NCI-H524 treated with DMSO at 0.1 percent for 48 hours (cell line): ENCODE measurements around the gene SURF2.
A peak's percentile ranks its signal among the peaks of the same experiment; 100 is the strongest.

ENCODE experiments used
- DNase-seq: peaks from one replicate; lab custom pipeline; 2025; lab: John Stamatoyannopoulos, UW

Gene SURF2

DNA sequence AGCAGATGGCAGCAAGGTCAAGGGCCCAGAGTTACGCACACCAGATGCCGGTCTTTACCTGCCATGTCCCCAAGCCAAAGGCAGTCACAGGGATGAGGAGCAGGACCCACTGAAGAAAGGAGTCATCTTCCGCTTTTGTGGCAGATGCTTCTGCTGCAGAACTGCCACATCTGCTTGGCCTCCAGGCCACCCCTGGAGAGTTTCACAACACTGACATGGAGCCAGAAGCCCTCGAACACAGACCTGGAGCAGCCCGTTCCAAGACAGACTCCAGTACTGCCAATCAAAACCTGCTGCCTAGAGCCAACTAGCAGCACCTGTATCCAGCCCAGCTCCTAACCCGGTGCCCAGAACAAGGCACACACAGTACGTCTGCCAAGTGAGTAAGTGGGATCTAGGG lies 1.6 kb upstream of the SURF2 start:
- DNase-seq = no peak

DNA sequence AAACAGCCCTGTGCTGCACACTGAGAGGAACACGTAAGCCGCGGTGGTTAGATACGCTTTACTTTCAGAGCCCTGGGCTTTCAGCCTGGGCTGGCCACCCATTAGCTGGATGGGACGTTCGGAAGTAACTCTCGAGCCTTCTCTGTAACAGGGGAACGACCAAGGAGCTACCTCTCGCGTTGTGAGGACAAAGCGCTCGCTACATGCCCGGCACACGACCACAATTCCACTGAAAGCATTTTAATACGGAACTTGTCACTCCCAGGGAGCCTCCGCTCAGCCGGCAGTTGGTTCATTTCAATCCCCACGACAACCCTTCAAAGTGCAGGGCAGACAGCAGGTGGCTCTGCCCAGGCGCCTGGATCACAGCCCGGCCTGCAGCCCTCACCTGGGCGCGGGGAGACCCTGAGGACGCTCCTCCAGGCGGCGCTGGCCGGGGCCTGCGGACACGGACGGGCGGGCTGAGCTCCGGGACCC lies 431 bp upstream of the SURF2 start:
- DNase-seq = no peak

- no peak for DNase-seq
Observed at GRCh38 chr9:133357656-133358055, 1.3 kb downstream of the SURF2 start.

DNA sequence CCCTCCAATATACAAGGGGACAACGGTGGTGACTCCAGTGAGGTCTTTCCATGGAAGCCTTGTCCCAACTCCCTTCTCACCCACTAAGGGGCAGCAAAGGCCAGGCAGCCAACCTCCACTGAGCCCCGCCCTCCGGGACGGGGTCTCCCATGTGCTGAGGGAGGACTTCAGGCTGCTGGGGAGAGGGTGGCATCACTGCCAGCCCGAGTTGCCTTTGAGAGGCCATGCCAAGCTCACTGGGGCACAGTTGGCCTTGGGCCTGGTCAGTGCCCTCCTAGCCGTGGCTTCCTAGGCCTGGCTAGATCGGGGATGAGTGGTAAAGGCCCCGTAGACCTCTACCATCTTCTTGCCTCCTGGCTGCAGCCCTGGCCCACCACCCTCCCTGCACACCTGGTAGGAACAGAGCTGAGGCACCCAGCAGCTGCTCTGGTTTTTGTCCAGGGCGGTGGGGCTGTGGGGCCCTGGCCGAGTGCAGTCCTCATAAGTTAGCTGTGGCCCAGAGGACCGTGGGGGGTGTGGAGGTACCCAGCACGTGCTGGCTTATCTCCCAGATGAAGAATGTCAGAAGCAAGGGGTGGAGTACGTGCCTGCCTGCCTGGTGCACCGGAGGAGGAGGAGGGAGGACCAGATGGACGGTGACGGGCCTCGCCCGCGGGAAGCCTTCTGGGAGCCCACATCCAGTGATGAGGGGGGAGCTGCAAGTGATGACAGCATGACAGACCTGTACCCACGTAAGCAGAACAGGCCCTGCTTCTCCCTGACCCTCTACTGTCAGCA lies 3.2 kb downstream of the SURF2 start:
- DNase-seq = no peak

GRCh38 chr9:133360400-133361393 lies 4.3 kb downstream of the SURF2 start:
- DNase-seq = no peak

DNA sequence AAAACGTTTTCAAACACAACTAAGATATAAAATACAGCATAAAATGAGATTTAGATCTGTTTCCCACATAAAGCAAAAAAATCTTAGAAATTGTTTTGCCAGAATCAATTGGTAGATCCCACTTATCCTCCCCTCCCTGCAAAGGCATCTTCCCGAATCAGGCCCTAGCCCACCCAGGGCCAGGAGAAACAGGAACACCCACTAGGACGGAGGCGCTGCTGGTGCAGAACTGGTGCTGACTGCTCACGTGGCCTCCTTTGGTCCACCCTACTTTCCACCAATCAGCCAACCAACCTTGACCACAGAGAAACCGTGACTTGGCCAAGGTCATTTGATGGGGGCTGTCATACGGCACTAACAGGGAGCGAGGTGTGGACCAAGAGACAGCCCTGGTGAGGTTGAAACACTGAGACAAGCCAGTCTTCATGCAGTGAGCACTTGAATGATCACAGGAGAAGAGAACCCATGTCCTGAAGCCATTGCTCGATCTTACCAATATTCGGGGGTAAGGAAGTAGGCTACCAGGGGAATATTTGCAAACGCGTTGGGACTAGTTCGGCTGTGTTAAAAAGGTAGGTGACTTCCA lies 5.2 kb downstream of the SURF2 start:
- DNase-seq = no peak

- no peak for DNase-seq
Observed at GRCh38 chr9:133362359-133363044, 6.2 kb downstream of the SURF2 start.

DNA sequence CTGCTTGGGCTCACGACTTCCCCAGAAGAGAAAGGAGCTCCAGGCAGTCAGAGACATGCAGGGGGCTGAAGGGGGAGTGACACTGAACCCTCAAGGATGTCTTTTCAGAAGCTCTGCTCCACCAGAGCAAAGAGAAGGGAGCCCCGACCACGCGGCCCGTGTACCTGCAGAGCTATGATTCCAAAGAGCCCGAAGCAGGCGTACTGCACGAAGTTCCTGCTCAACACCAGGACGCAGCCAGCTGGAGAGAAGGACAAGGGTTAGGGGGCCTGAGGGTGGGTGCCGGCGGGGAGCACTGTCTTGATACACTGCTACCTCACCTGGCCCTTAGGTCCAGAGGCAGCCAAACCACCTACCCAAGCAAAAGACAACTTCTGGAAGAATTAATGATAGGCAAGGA lies 10.1 kb downstream of the SURF2 start:
- DNase-seq = no peak

DNA sequence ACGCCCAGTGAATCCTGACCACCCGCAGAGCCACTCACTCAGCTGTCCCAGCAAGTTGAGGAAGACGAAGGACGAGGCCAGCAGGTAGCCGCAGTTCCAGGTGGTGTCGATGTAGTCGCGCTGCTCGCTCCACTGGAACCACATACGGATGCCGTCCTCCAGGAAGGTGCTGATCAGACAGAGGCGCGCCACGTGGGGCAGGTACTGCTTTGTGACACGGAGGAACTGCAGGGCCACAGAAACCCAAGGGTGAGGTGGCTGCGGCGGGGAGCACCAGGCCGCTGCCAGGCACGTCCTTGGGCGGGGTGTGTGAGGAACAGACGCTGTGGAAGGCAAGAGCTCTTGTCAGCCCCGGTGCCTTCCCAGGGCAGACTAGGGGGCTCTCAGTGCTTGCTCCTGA lies 10.9 kb downstream of the SURF2 start:
- DNase-seq = no peak

GRCh38 chr9:133367778-133368177 lies 11.4 kb downstream of the SURF2 start:
- no peak for DNase-seq

GRCh38 chr9:133368249-133368881 lies 12.0 kb downstream of the SURF2 start:
- no peak for DNase-seq

DNA sequence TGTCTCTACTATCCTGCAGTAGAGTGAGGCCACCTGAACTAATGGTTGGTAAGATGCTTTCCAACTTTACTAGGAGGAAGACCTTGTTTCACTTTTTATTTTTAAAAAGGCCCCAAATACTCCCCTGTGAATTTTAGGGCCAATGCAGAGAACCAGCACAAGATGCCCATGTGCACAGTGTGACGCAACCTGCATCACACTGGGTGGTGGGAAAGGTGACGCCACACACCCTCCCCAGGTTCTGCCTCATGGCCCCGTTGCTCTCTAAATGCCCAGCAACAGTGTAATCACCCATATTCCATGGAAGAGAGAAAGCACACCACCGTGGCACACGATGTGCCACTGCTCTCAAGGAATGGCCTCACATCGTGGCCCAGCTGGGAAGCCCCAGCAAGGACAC lies 13.1 kb downstream of the SURF2 start:
- no peak for DNase-seq

- DNase-seq = no peak
Observed at GRCh38 chr9:133369933-133370332, 13.6 kb downstream of the SURF2 start.

DNA sequence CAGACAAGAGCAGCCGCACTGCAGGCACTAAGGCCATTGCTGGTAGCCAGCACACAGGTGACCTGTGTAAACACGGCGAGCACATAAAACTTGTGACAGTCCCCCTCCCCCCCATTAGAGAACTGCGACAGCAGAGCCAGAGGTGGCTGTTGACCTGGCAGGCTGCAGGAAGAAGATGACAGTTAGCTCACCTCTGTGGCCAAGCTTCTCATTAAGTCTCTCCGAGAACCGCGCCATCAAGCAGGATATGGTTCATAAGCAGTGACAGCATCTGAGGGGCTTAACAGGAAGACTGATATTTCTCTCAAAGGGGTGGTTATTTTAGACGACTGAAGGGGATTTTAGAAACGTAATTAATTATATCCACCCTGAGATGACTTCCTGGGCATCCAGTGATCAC lies 14.3 kb downstream of the SURF2 start:
- DNase-seq = no peak

DNA sequence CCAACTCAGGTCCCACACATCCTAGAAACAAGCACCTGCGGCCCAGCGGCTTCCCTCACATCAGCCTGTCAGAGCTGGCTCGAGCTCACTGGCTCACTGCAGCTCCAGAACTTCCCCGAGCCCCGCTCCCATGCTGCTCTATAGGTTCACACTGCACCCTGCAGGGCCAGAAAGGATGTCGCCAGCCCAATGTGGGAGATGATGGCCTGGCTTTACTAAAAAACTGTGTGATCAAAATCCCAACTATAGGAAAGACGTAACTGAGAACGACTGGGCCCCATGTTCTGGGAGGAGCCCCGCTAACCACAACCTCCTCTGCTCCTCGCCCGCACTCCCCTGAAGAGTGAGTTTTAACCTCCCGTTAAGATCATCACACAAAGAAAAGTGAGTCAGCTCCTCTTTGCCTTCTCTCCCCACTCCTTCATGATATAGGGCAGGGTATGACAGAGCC lies 14.9 kb downstream of the SURF2 start:
- DNase-seq = no peak

DNA sequence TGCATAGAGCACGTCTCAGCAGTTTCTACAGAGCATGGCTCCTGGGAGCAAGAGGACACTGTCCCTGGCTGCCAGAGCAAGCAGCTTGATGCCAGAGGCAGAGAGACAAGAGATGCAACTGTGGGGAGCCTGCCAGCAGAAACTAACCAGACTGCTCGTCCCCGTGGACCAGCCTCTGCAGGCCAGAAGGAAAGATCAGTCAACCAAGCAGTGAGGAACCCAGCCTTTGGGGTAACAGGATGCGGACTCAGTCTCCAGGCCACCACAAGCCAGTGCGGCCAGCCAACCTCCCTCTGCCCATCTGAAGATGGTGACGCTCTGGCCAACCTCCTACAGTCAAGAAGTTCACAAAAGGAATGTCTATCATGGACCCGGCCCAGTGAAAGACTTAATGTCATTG lies 15.8 kb downstream of the SURF2 start:
- no peak for DNase-seq

DNA sequence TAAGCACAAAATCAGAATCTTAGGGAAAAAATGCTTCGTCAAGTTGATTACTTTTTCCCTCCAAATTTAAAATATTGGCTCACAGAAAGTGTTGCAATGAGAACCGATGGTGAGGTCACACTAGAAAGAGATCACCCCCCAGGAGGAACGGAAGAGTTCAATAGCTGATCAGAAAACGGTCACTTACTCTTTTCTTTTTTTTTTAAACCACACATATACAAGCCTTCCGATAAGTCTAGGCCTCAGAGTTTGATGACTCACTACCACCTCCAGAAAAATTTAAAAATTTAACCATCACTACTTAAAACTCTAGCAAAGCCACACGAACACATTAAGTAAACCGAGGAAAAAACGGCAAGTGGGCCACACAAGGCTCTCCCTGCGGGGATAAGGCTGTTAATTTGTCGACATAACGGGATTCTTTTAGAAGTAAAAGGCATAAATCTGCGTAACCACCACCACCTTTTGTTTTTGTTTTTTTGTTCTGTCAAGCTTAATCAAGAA lies 18.3 kb downstream of the SURF2 start:
- DNase-seq = no peak

- DNase-seq = no peak
Observed at GRCh38 chr9:133375116-133375723, 18.9 kb downstream of the SURF2 start.

GRCh38 chr9:133375724-133376654 lies 19.6 kb downstream of the SURF2 start, which contains the start of the genes STKLD1 and SURF4:
TSS of gene STKLD1 (plus strand) at chr9:133376366. CDS start at chr9:133376474, 108 bp downstream.
TSS of gene SURF4 (minus strand) at chr9:133376060. CDS start at chr9:133375969, 91 bp downstream.
- peak; percentile 62 for DNase-seq
